ENCODE results near the gene STX10.

GRCh38 chr19:13122980-13123957 is 26.9 kb downstream of the STX10 start:
- TF ChIP-seq CTCF (IDR thresholded peaks at IDR 0.05) (no peak), POLR2AphosphoS5 (IDR thresholded peaks at IDR 0.05; ENCODE audit: low read depth, low read length) (no peak), REST (IDR thresholded peaks at IDR 0.05; ENCODE audit: insufficient read depth in 1 of 2, low read depth in 2 of 2, low read length in 1 of 2) (no peak), SIN3A (IDR thresholded peaks at IDR 0.05; ENCODE audit: borderline replicate concordance, insufficient read depth, low read depth, low read length) (no peak), TCF7L2 (IDR thresholded peaks at IDR 0.05; ENCODE audit: low read depth, low read length) (no peak)

All from Panc1 (cell line).